Bronchial epithelial cell (primary cell): ENCODE measurements around the gene ZNF771. TPM values are rescaled to one million over a fixed set of nuclear protein-coding genes. Genes with fewer than 3 reads are reported as not detected.

Source experiments
- DNase-seq: peaks from one replicate; pipeline ENCODE4 v3.0.0-alpha.2; 2010; ENCODE audit warnings: low read depth
- FAIRE-seq: peaks from 2 replicates; lab custom pipeline; 2011; peaks lifted over from hg19 to GRCh38; lab: Jason Lieb, UNC
- H3K27me3 ChIP-seq: 2 replicates; pipeline ENCODE4 v1.5.1; 2011; ENCODE audit warnings: low read length; ENCODE audit not compliant: control insufficient read depth, insufficient read depth
- H3K36me3 ChIP-seq: 2 replicates; pipeline ENCODE4 v1.5.1; 2011; ENCODE audit warnings: low read length; ENCODE audit not compliant: control insufficient read depth, insufficient read depth
- H3K4me3 ChIP-seq: 2 replicates; pipeline ENCODE4 v1.5.1; 2011; ENCODE audit warnings: mild to moderate bottlenecking, low read depth, low read length, control low read depth
- total RNA-seq: library from RNA; depleted of rRNA; stranded (reverse); fragments of >200 nt; gene quantifications from 2 replicates; pipeline ENCODE4 v1.2.1, GENCODE V29; 2014
- TF ChIP-seq, protein P1 (sequence below): IDR thresholded peaks from 2 replicates; pipeline ENCODE4 v1.5.1; 2011; ENCODE audit warnings: mild to moderate bottlenecking, moderate library complexity, low read length, control low read depth, inconsistent platforms; ENCODE audit not compliant: insufficient read depth, severe bottlenecking

Gene ZNF771
- 5.0 and 10.0 TPM in 2 replicates for total RNA-seq

DNA sequence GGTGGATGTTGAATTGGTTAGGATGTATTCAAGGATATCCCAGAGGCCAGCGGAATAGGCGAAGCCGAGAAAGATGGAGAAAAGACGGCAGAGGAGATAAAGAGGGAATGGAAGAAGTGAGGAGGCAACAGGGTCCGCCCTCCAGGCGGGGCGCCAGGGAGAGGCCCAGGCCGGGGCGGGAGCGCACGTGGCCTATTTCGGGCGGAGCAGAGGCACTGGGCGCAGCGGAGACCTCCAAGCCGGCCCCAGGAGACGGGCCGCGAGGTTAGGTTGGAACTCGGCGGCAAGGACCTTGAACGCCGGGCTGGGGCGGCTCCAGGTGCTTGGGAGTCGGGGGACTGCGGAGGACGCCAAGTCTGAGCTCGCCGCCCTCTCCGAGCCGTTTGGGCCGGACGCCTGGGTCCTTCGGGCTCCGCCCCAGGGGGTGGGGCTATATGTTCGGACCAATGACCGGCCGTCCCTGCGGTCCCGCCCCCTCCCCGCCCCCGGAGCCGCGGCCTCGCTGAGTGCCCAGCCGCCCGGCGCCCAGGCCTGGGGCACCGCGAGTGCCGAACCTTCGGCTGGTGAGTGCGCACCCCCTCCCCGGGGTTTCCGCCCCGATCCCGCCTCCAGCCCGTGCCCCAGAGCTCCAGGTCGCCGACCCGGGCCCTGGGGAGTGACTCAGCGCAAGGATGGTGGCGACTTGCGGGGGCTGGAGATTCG, at the start of gene ZNF771:
TSS of gene ZNF771 (plus strand) at position 505 of the 702 bp plus-strand sequence. CDS start 448 bp downstream, outside the sequence.
- FAIRE-seq (no peak), DNase-seq (peak; percentile 66)
- TF ChIP-seq, protein P1, sequence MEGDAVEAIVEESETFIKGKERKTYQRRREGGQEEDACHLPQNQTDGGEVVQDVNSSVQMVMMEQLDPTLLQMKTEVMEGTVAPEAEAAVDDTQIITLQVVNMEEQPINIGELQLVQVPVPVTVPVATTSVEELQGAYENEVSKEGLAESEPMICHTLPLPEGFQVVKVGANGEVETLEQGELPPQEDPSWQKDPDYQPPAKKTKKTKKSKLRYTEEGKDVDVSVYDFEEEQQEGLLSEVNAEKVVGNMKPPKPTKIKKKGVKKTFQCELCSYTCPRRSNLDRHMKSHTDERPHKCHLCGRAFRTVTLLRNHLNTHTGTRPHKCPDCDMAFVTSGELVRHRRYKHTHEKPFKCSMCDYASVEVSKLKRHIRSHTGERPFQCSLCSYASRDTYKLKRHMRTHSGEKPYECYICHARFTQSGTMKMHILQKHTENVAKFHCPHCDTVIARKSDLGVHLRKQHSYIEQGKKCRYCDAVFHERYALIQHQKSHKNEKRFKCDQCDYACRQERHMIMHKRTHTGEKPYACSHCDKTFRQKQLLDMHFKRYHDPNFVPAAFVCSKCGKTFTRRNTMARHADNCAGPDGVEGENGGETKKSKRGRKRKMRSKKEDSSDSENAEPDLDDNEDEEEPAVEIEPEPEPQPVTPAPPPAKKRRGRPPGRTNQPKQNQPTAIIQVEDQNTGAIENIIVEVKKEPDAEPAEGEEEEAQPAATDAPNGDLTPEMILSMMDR, result no peak
- Histone ChIP-seq H3K4me3 (peak within 1 kb of the TSS; percentile 67), H3K36me3 (peaks cover 3% of the 10 kb centered on the region), H3K27me3 (no peaks in the 10 kb centered on the region)

DNA sequence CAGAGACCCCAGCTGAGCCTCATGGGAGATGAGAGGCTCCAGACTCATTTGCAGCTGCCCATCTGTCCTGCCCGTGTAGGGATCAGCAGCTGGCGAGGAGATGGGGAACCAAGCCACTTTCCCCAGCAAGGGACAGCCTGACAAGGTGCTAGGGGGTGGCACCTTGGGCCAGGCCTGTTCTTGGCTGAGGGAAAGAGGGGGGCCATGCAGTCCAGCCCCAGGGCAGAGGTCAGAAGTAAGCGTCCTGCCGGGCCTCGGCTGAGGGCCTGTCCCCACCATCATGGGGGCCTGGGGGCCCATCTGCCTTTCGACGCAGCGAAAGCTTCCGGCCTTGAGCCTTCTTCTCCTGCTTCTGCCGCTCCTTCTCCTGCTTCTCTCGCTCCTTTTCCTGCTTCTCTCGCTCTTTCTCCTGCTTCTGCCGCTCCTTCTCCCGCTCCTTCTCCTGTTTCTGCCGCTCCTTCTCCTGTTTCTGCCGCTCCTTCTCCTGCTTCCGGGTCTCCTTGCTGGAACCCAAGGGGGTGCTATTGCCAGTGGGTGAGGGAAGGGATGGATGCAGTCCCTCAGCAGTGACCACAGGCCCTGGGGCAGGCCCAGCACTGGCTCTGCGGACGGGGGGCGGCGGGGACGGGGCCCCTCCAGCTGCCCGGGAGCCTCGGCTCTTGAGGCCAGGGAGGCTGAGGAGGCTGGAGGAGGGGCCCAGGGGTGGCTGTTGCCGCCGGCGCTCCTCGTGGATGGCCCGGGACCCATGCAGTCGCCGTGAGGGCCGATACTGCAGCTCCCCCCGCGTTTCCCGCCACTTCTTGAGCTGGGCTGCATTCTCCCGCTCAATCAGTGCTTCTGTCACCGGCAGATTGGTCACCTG, 49.5 kb upstream of the ZNF771 start:
- Histone ChIP-seq H3K36me3 (peaks cover 12% of the 10 kb centered on the region), H3K4me3 (no peak overlapping the region), H3K27me3 (no peaks in the 10 kb centered on the region)
- no peak for DNase-seq
- no peak for FAIRE-seq
- TF ChIP-seq, protein P1, result no peak

DNA sequence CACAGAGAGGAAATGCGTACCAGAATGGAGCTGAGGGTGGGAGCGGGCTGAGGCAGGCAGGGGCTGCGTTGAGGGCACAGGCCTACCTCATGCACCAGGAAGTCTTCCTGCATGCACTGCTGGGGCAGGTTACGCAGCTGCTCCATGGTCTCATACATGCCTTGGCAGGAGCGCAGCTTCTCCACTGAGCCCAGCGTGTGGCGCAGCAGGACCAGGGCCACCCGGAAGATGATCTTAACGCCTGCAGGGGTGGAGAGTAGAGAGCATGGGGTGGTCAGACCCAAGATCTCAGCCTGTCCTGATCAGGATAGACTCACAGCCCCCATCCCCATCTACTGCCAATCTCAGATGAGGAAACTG, 48.8 kb upstream of the ZNF771 start:
- FAIRE-seq, result no peak
- TF ChIP-seq, protein P1, result no peak
- no peak for DNase-seq
- H3K4me3 ChIP-seq, result no peak overlapping the region
- no peaks in the 10 kb centered on the region for H3K27me3 ChIP-seq
- peaks cover 11% of the 10 kb centered on the region for H3K36me3 ChIP-seq

DNA sequence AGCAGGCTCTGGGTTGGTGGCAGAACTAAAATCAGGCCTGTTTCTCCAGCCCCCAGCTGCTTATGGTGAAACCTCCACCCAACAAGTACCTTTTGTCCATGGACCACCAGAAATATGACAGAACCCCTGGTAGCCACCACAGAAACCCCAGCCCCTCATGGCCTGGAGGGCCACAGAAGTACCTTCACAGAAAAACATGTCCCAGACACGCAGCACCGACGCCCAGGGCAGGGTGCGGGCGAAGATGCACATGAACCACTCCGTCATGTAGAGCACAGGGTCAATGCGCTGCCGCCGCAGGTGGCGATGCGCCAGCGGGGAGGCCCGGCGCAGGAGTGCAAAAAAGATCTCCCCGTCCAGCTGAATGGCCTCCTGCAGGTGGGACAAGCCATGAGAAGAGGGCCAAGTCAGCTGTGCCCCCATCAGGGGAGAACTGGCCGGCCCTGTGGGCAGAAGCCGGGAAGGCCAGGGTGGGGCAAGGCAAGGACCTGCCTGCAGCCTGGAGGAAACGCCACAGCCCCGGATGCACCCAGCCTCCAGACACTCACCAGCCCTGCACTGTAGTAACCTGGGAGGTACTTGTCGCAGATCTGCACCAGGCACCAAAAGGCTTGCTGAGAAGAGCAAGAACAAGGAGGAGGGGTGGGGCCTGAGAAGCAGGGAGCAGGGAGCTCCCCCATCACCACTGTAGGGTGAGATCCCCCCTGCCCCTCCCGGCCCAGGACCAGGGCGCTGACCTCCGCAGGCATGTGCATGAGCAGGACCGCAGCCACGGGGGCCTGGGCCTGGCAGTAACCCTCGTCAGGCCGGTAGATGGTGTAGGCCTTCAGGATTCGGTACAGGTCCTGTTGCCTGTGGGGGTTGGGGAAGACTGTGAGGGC, 48.2 kb upstream of the ZNF771 start:
- H3K27me3 ChIP-seq, result no peaks in the 10 kb centered on the region
- no peak for FAIRE-seq
- TF ChIP-seq, protein P1, result no peak
- no peak overlapping the region for H3K4me3 ChIP-seq
- no peak for DNase-seq
- peaks cover 10% of the 10 kb centered on the region for H3K36me3 ChIP-seq

DNA sequence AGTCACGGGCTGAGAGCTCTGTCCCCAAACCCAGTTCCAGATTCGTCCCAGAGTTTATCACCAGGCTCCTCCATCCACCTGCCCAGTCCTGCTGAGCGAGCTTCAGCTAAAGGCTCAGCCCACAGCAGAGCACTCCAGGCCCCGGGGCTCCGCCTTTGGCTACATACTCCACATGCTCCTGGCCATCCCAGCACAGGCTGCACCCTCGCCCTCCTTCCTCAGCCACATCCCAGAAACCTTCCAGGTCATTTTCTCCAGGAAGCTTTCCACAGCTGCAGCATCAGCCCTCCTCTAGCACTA, 47.6 kb upstream of the ZNF771 start:
- FAIRE-seq, result no peak
- TF ChIP-seq, protein P1, result no peak
- Histone ChIP-seq H3K27me3 (no peaks in the 10 kb centered on the region), H3K4me3 (no peak overlapping the region), H3K36me3 (peaks cover 13% of the 10 kb centered on the region)
- DNase-seq, result no peak
